GM19025 (cell line): ENCODE results near the gene ATF7.

Experiments
- ATAC-seq: cut with Tn5 transposase; IDR thresholded peaks from one replicate; pipeline ENCODE4 v1.9.1; 2021; ENCODE audit warnings: mild to moderate bottlenecking, low read depth, moderate library complexity; ENCODE audit not compliant: unreplicated experiment

The ATF7 gene

DNA sequence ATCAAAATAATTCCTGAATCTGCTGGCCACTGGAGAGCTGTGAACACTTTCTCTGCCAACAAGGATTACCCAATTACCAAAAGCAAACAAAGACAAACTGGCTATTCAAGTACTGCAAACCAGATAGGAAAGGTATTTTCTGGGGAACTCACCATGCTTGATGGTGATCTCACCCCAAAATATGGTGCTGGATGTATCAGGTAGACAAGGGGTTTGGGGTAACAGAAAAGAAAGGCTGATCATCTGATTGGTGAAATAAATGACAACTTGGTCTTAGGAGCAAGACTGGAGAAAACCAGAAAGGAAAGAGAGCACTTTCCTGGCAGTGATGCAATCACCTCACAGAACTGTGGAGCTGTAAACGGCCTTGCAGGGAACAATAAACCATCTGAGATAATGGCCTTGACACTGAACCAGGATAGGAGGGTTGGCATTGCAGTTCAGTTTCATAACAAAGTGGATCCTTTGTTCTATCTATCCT is 87.9 kb downstream of the ATF7 start:
- no peak for ATAC-seq

- no peak for ATAC-seq
Observed at GRCh38 chr12:53536962-53537361, 89.2 kb downstream of the ATF7 start.

DNA sequence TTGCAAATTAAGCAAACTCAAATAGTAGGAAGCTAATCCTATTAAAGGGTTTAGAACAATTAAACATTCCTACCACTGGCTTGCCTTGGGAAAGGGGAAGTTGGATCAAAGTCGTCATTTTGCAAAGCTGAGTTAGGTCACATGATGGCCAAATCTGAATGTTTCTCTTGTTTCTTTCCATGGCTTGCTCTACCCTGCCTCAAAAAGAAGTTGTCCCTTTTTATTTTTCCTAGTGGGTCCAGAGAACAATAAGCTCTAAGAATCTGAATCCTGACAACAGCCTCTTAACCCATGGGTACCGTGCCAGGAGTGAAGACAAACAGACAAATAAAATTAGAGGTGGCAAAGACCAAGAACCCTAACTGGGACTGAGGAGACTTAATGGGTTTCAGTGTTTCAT is 92.7 kb downstream of the ATF7 start:
- ATAC-seq = no peak

DNA sequence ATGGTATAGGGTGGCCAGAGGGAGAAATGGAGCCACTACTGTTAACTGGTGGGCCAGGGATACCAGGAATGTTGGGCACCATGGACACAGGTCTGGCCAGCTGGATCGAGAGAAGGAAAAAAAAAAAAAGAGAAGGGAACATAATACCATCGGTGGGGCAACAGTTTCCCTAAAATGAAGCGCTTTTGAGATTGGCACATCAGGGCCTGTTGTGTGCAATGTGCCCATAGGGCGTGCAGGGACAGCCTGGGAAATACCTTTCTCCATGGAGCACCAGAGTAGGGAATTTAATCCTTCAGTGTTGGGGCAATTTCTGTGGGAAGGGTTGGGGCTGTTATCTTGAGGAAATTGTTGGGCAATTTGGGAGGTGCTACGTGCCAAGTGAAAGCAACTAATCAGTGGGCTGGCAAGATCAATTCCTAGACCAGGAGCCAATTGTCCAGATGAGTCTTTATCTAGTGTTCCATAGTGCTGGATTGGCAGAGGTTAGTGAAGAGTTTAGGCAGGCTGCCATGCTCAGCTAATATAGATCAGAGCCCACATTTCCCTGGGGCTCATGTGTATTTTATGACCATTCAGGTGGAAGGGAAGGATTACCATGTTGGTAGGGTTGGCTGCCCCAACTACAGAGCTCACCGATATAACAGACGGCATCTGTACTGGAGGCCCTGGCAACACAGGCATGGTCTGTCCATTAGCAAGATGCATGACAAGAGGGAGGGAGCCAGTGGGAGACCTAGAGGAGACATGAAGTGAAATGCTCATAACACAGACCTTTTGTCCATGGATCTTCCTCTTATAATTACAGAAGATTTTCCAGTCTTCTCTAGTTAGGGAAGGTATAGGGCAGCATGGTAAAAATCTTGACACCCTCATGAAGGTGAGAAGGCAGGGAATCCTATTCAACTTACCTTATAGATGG is 93.4 kb downstream of the ATF7 start:
- ATAC-seq = no peak

- ATAC-seq = no peak
Observed at GRCh38 chr12:53532021-53532420, 94.2 kb downstream of the ATF7 start.

DNA sequence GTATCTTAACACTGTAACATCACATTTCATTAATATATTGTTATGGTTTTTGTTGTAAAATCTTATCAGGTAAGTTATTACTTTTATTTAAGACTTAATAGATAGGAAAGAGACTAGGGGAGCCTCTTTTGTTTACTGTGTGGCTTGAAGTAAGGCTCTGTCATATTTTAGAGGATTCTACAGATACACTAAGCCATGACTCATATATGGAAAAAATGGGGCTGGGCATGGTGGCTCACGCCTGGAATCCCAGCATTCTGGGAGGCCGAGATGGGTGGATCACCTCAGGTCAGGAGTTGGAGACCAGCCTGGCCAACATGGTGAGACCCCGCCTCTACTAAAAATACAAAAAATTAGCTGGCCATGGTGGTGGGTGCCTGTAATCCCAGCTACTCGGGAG is 95.3 kb downstream of the ATF7 start:
- no peak for ATAC-seq

DNA sequence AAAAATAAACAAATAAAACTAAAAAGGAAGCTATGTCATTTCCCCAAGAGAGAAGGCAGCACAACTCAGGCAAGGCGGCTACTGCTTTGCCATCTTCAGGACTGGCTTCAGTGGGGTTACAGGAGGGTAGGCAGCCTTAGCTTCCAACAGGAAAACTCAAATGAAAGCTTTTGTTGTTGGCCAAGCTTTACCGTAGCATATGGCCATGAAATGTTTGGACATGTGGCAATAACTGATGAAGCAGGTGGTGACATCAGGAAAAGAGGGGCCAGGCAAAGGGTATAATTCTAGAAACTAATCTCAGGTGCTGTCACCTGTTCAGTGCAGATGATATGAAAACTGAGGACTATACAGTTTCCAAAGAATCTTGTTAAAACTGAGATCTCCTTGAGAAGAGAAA is 96.1 kb downstream of the ATF7 start:
- no peak for ATAC-seq

GRCh38 chr12:53524476-53524875 is 101.7 kb downstream of the ATF7 start:
- ATAC-seq = no peak

GRCh38 chr12:53523131-53523530 is 103.1 kb downstream of the ATF7 start:
- no peak for ATAC-seq

DNA sequence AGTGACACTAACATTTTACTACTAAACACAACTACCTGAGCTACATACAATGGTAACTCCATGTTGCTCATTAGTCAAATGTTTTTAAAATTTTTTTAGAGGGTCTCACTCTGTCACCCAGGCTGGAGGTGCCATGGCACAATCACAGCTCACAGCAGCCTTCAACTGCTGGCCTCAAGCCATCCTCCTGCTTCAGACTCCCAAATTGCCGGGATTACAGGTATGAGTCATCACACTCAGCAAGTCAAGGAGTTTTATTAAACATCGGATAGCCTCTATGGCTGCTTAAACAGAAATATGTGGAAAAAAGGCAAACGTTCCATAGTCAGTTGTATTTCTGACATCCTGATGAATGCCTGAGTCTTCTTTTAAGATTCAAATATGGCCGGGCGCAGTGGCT is 107.8 kb downstream of the ATF7 start:
- no peak for ATAC-seq

DNA sequence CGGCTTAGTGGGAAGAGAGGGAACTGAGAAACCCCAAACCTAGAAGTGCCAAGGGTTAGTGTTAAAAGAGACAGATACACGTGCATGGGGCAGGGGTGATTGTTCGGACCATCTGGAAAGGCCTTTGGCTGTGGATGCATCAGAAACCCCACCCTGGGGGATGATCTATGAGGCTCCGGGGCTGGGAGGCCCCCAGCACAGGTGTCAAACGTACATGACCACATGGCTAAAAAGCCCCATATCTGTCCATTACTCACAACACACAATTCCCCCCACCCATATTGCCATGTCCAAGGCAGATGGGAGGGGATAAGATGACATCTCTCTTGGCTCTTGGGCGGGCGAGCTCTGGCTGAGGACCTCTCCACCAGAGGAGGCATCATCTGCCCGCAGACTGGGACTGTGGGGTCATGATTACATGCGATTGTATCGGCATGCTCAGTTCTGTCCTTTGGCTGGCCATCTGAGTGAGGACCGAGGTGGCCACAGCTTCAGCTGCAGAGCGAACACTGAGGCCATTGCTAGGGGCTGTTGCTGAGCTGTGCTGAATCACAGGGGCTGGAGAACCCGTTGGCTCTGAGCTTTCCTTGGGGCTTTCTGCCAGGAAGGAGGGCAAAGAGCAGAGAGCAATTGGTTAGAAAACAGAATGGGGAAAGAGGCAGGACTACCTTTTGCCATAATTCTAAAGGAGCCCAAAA is 109.3 kb downstream of the ATF7 start:
- no peak for ATAC-seq

- no peak for ATAC-seq
Observed at GRCh38 chr12:53515291-53515680, 110.9 kb downstream of the ATF7 start.

DNA sequence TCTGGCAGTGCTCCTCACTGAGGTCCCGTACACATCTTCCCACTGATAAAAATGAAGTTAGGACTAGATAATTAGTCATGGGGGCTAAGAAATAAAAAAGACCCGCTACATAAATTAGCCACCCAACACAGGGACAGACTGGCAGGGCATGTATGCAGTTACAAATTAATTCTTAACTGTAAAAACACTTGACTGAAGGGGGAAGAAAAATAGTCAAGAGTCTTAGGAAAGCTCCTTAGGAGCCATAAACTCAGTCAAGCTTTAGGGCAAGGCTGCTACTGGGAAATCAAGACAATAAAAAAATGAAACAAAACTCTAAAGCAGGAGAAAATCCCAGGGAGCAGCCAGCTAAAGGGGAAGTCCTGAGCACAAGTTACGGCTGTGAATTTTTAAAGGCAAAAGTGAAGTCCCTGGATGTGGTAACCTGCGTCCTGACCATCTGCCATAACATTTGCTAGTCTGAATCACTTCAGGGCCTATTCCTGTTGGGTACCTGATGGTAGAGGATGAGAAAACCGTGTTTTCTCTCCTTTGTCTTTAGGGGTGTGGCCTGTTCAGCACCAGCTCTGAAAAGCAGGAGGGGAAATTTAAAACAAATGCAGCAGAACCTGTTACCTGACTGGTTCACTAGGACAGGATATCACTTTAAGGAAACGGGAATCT is 111.4 kb downstream of the ATF7 start:
- no peak for ATAC-seq

DNA sequence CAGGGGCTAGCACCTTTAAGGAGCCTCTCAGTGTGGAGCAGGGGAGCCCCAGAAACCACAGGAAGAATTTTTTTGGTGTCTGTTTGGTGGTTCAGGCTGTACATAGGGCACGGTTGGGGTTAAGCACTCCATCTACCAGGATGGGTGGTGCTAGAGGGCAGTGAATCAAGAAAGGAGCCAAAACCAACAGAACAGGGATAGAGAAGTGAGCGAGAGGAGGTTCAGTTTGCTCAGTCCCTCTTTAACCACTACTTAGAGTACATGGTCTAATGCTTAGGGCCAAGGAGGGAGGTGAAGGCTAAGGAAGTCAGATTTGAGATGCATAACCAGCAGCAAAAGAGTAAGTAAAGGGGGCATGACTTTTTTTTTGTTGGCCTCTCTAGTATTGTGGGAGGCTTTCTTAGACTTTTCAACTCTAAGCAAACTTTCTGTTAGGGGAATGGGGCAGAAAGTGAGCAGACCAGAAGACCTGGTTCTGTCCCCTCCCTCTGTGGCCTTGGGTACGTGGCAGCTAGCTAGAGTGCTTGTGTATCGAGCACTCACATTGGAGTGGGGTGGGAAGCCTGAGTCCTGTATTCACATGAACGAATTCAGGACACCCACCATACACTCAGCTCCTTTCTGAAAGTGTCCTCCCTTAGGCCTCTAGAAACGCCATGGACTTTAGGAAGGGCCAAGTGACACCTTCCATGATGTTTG is 112.3 kb downstream of the ATF7 start:
- ATAC-seq = no peak

DNA sequence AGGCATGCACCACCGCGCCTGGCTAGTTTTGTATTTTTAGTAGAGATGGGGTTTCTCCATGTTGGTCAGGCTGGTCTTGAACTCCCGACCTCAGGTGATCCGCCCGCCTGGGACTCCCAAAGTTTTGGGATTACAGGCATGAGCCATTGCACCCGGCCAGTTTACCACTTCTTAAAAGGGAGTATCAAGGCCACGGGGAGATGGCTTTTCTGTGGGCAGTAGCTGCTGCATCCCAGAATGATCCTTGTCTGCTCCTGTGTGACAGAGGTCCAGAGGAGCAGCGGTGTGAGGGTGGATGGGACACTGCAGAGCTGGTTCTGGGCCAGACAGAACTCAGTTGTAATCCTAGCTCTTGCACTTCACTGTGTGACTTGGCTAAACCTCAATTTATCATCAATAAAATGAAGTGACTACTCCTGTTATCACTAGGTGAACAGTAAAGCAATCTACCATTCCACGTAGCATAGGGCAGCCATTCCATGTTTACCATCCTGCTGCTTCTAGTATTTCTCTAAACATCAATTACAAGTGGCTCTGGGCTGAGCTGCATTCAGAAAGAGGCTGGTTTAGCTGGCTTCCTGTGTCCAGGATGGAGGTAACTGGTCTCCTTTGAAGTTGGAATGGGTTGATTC is 115.9 kb downstream of the ATF7 start:
- no peak for ATAC-seq

DNA sequence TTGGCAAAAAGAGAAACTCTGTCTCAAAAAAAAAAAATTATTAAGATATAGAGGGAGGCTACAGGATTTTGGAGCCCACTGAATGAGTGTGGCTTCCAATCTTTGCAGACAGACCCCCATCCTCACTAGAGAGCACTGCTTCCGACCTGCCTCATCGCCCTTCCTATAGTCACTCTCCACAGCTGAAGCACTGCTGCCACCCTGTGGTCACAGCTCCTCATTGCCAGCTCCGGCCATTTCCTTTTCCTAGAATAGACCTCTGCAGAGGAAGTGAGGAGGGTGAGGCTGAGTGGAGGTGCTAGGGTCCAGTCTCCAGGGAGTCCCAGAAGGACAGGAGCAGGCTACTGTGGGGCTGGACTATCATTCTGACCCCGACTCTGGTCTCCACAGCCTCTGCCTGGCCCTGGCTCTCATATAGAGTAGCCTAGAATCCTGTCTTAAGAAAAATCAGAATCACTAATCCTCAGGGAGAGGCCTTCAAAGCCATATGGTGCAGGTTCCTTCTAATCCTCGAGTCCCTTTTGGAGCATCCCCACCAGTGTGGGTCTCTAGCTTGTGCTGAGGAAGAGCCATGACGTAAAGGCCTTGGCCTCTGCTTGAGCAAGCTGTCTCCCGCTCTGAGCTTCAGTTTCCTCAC is 117.5 kb downstream of the ATF7 start:
- ATAC-seq = peak; percentile 86

DNA sequence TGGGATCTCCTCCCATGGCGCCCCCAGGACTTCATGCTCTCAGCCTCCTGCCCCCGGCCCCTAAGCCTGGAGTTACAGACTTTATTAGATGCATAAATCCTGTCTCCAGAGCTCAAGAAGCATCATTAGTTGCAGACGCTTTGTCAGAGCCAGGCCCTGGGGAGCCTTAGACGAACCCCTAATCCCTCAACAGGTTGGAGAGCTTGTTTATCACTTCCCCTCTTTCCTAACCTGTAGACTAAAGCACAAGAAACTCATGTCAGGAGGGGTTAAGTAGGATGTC is 118.6 kb downstream of the ATF7 start:
- ATAC-seq = no peak

DNA sequence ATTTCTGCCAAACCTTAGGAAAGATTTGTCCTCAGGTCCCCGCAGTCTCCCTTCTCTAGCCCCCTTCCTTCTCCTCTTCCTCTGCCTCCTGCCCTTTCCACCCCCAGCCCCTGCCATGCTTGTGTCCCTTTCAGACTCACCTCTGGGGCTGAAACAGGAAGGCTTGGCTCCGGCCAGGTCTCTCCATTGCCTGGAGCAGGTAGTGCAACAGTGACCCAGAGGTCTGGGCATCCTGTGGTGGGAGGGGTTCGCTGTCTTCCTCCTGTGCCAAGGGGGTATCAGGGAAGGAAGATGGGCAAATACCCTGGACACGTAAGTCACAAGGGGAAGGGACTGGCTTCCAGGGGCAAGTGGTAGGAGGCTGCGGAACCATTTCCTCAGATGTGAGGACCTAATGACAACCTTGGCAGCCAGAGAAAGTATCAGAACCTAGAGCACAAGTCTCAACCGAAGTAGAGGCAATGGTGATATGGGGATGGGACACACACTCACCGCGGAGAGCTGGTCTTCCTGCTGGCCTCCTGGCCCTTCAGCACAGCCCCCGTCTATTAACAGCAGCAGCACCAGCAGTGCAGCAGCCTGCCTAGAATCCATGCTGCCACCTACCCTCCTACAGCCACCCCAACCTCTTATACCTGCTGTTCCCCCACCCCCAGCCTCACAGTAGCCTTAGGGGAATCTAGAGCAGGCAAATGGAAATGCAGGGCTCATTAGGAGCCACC is 119.1 kb downstream of the ATF7 start, which contains the start of gene NPFF:
TSS of gene NPFF (minus strand) at position 604 of the 722 bp plus-strand sequence. CDS start at position 594, 10 bp downstream.
- no peak for ATAC-seq

DNA sequence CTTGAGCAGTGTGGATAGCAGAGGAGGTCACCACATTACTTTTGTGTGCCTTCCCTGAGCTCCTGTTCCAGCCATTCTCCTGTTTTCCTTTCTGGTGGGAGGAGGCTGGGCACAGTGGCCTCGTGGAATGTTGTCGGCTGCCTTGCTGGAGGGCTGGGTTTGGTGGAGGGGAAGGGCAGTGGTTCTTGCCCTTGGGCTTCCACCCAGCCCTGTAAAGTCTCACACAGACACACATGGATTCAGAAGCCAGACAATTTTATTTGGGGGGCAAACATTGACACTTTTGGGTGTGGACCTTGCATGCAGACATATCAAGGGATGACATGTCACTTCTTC is 119.8 kb downstream of the ATF7 start:
- no peak for ATAC-seq
